B cell (primary cell): ENCODE results near the gene MT1B. TPM values are rescaled to one million over a fixed set of nuclear protein-coding genes. Genes with fewer than 3 reads are reported as not detected.

ENCODE experiments used
- ATAC-seq: fragments of 200-7000 bp; cut with Tn5 transposase; one replicate; pipeline ENCODE4 v1.10.0; 2021; ENCODE audit warnings: low read depth, mild to moderate bottlenecking, moderate number of reproducible peaks, moderate library complexity
- CTCF ChIA-PET: fragments of 350-600 bp; sonication (Branson Sonifier 250); formaldehyde crosslinking; loops from one replicate; lab custom pipeline; 2021; ENCODE audit warnings: antibody characterized with exemption, inconsistent platforms; lab: Charles Lee
- POLR2A ChIA-PET: fragments of 350-600 bp; sonication (Branson Sonifier 250); formaldehyde crosslinking; loops from one replicate; lab custom pipeline; 2021; ENCODE audit warnings: antibody characterized with exemption; lab: Charles Lee
- DNase-seq: peaks from one replicate; pipeline ENCODE4 v3.0.0; 2013
- H2AFZ ChIP-seq: 2 replicates; pipeline ENCODE4 v1.6.1; 2012; ENCODE audit warnings: mild to moderate bottlenecking, low read depth, low read length; ENCODE audit not compliant: insufficient read depth, poor library complexity, severe bottlenecking
- H3K27ac ChIP-seq, 2 donors: 1 replicate in 1 of 2; 2 replicates in 1 of 2; pipeline ENCODE4 v1.5.1; 2012 to 2013; ENCODE audit warnings: low read length in 2 of 2, mild to moderate bottlenecking in 2 of 2, moderate library complexity in 1 of 2
- H3K27me3 ChIP-seq, 4 experiments: fragments of 200-600 bp in 1 of 4; sonication (generic) in 1 of 4; replicated peaks in 1 of 4; 1 replicate in 2 of 4; 2 replicates in 2 of 4; pipeline versions ENCODE4 v1.6.1 to v1.7.0; 2013 to 2016; ENCODE audit warnings: low read length in 3 of 4, mild to moderate bottlenecking in 2 of 4, mixed read lengths in 1 of 4, moderate library complexity in 1 of 4; ENCODE audit not compliant: insufficient read depth in 4 of 4, control insufficient read depth in 3 of 4; ENCODE audit errors: control extremely low read depth in 1 of 4
- H3K36me3 ChIP-seq, 2 experiments: replicated peaks in 1 of 2; 1 replicate in 1 of 2; 2 replicates in 1 of 2; pipeline versions ENCODE4 v1.6.1 to v1.7.1; 2013; ENCODE audit warnings: low read length in 1 of 2; ENCODE audit not compliant: insufficient read depth in 2 of 2, control insufficient read depth in 1 of 2; ENCODE audit errors: control extremely low read depth in 1 of 2, extremely low read depth in 1 of 2
- H3K4me1 ChIP-seq, 2 donors: fragments of 200-600 bp in 1 of 2; sonication (generic) in 1 of 2; 1 replicate in 1 of 2; 2 replicates in 1 of 2; pipeline versions ENCODE4 v1.5.1 to v1.6.1; 2013 to 2017; ENCODE audit warnings: low read length in 2 of 2; ENCODE audit not compliant: control insufficient read depth in 2 of 2, insufficient read depth in 2 of 2
- H3K4me2 ChIP-seq: replicated peaks from 2 replicates; pipeline ENCODE3; 2012; ENCODE audit warnings: mild to moderate bottlenecking, low read depth, low read length; ENCODE audit not compliant: poor library complexity, severe bottlenecking
- H3K4me3 ChIP-seq, 5 experiments: fragments of 200-600 bp in 1 of 5; sonication (generic) in 1 of 5; 1 replicate in 3 of 5; 2 replicates in 2 of 5; pipeline versions ENCODE4 v1.5.1 to v1.7.0; 2011 to 2016; ENCODE audit warnings: low read length in 4 of 5, mild to moderate bottlenecking in 4 of 5, low read depth in 2 of 5, control low read depth in 1 of 5, moderate library complexity in 1 of 5; ENCODE audit not compliant: insufficient read depth in 1 of 5; ENCODE audit errors: control extremely low read depth in 1 of 5, extremely low read depth in 1 of 5
- H3K79me2 ChIP-seq: fragments of 200-600 bp; sonication (generic); one replicate; pipeline ENCODE4 v1.6.0; 2016; ENCODE audit warnings: low read length; ENCODE audit not compliant: control insufficient read depth, insufficient read depth
- H3K9ac ChIP-seq: fragments of 200-600 bp; sonication (generic); 2 replicates; pipeline ENCODE4 v1.6.1; 2017; ENCODE audit warnings: mild to moderate bottlenecking, low read length, moderate library complexity
- H3K9me3 ChIP-seq, 3 donors: one replicate each; pipeline versions ENCODE4 v1.6.1 to v1.7.1; 2013; ENCODE audit warnings: low read length in 2 of 3; ENCODE audit not compliant: control insufficient read depth in 2 of 3, insufficient read depth in 1 of 3; ENCODE audit errors: control extremely low read depth in 1 of 3
- H4K20me1 ChIP-seq: 2 replicates; pipeline ENCODE4 v1.6.0; 2012; ENCODE audit warnings: mild to moderate bottlenecking, low read length; ENCODE audit not compliant: insufficient read depth, control insufficient read depth, poor library complexity, severe bottlenecking
- H3K27ac Mint-ChIP-seq: one replicate; pipeline ENCODE4 v1.8.0; 2021; ENCODE audit warnings: mixed read lengths
- H3K27me3 Mint-ChIP-seq: one replicate; pipeline ENCODE4 v1.8.0; 2021; ENCODE audit warnings: mixed read lengths
- H3K4me1 Mint-ChIP-seq: one replicate; pipeline ENCODE4 v1.8.0; 2021; ENCODE audit warnings: mixed read lengths
- H3K4me3 Mint-ChIP-seq: one replicate; pipeline ENCODE4 v1.8.0; 2021; ENCODE audit warnings: mixed read lengths
- H3K9me3 Mint-ChIP-seq: one replicate; pipeline ENCODE4 v1.8.0; 2022; ENCODE audit warnings: mixed read lengths; ENCODE audit not compliant: insufficient read depth
- EZH2 ChIP-seq: IDR thresholded peaks from 2 replicates; pipeline ENCODE4 v1.6.1; 2012; ENCODE audit warnings: borderline replicate concordance, low read depth, mild to moderate bottlenecking, moderate library complexity, low read length; ENCODE audit not compliant: insufficient read depth, poor library complexity, severe bottlenecking
- WGBS: methylation state at CpG from one replicate; pipeline ENCODE4 v1.1.5; 2013; ENCODE audit warnings: missing lambda C conversion rate; ENCODE audit not compliant: insufficient coverage; 5-methylcytosine and 5-hydroxymethylcytosine counted together
- intact Hi-C: fragments of 100-400 bp; cut with micrococcal nuclease; formaldehyde crosslinking; loops from one replicate; pipeline ENCODE4 v1.10.0; 2022
- polyA plus RNA-seq: library from polyadenylated mRNA; depleted of rRNA; stranded (reverse); fragments of >200 nt; gene quantifications from 2 replicates; pipeline ENCODE4 v1.2.3, GENCODE V29; 2012
- total RNA-seq, 2 donors: library from RNA; stranded (reverse); fragments of 120-200 nt in 1 of 2; gene quantifications; 1 replicate in 1 of 2; 2 replicates in 1 of 2; pipeline versions ENCODE4 v1.2.3 to v1.2.4, GENCODE V29; 2013 to 2022
- TF ChIP-seq, protein P1 (sequence below): fragments of 200-600 bp; IDR thresholded peaks from one replicate; pipeline ENCODE4 v1.8.0; 2022; ENCODE audit warnings: antibody characterized with exemption, mild to moderate bottlenecking

The MT1B gene
- total and polyA plus RNA-seq, 2 donors (not counting 1 experiment from before 2014, with no cell fraction given) = not detected

- intact Hi-C loops = loop anchor here (10.0 kb wide), 1 partner anchor 308 kb away; no protein-coding TSS in a partner anchor
- ChIA-PET POLR2A (no interaction called here), CTCF (no interaction called here)
- peak overlapping the region; percentile 97 for H3K4me3 Mint-ChIP-seq
- Histone ChIP-seq H3K36me3 (no peaks in the 10 kb centered on the region), H3K9me3 (no peaks in the 10 kb centered on the region), H3K27me3 (no peaks in the 10 kb centered on the region), H3K4me1 (peaks cover 21 to 41% of the 10 kb centered on the region in 2 donors), H2AFZ (peak overlapping the region; percentile 77), H3K4me2 (no peak overlapping the region), H4K20me1 (no peaks in the 10 kb centered on the region), H3K9ac (no peak overlapping the region), H3K4me3 (no peak overlapping the region), H3K27ac (no peak overlapping the region), H3K79me2 (no peaks in the 10 kb centered on the region)
- peaks cover 4% of the 10 kb centered on the region for H3K27me3 Mint-ChIP-seq
- H3K9me3 Mint-ChIP-seq = no peaks in the 10 kb centered on the region
- DNase-seq = no peak
- WGBS = 76% methylated on average over 8 of the region's 14 CpGs
- ATAC-seq = no peak
- H3K4me1 Mint-ChIP-seq = peaks cover 37% of the 10 kb centered on the region
- TF ChIP-seq, protein P1, sequence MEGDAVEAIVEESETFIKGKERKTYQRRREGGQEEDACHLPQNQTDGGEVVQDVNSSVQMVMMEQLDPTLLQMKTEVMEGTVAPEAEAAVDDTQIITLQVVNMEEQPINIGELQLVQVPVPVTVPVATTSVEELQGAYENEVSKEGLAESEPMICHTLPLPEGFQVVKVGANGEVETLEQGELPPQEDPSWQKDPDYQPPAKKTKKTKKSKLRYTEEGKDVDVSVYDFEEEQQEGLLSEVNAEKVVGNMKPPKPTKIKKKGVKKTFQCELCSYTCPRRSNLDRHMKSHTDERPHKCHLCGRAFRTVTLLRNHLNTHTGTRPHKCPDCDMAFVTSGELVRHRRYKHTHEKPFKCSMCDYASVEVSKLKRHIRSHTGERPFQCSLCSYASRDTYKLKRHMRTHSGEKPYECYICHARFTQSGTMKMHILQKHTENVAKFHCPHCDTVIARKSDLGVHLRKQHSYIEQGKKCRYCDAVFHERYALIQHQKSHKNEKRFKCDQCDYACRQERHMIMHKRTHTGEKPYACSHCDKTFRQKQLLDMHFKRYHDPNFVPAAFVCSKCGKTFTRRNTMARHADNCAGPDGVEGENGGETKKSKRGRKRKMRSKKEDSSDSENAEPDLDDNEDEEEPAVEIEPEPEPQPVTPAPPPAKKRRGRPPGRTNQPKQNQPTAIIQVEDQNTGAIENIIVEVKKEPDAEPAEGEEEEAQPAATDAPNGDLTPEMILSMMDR = no peak
- TF ChIP-seq EZH2 = no peak
- peak overlapping the region; percentile 47 for H3K27ac Mint-ChIP-seq
Observed at GRCh38 chr16:56607109-56607618, 44.5 kb upstream of the MT1B start.

DNA sequence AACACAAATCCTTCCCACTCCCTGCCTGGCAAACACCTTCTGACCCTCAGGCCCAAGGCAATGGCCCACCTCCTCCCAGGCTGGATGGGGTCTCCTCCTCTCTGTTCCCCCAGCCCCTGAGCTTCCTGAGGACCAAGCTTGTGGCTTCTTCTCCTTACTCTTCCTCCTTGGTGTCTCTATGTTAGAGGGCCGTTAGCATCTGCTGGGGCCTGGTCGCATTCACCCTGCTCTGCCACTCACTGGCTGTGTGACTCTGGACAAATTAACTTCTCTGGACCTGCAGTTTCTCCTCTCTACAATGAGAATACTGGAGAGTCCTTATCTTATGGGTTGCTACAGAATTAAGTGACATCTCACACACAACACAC is 44.0 kb upstream of the MT1B start:
- Histone ChIP-seq H3K79me2 (no peaks in the 10 kb centered on the region), H3K27me3 (no peaks in the 10 kb centered on the region), H3K9ac (peak overlapping the region; percentile 66), H3K4me3 (peak overlapping the region in 3 of 5 experiments; percentile 62 to 73 (median 73)), H2AFZ (peak overlapping the region; percentile 77), H3K4me2 (peak overlapping the region; percentile 86), H3K9me3 (no peaks in the 10 kb centered on the region), H4K20me1 (no peaks in the 10 kb centered on the region), H3K36me3 (no peaks in the 10 kb centered on the region), H3K27ac (no peak overlapping the region), H3K4me1 (peaks cover 21 to 41% of the 10 kb centered on the region in 2 donors)
- intact Hi-C loops = loop anchor here (1.0 to 10.0 kb wide), 10 partner anchors 23 to 637 kb away; partner anchors contain the start of genes ARL2BP, MT1F and MT1X
- Mint-ChIP-seq H3K9me3 (no peaks in the 10 kb centered on the region), H3K27me3 (peaks cover 4% of the 10 kb centered on the region), H3K27ac (peak overlapping the region; percentile 63), H3K4me1 (peaks cover 37% of the 10 kb centered on the region), H3K4me3 (peak overlapping the region; percentile 97)
- TF ChIP-seq EZH2 = no peak
- TF ChIP-seq, protein P1 = no peak
- no peak for ATAC-seq
- CTCF ChIA-PET = no interaction called here
- POLR2A ChIA-PET = interaction anchor here (1.0 kb wide), 1 partner anchor 121 kb away, joined by 4 read pairs; no protein-coding TSS in a partner anchor
- DNase-seq = no peak
- no CpG with 5 or more reads among the region's 2 CpGs for WGBS
